ENCODE measurements around the gene TRIM66. TPM values are rescaled to one million over a fixed set of nuclear protein-coding genes. Genes with fewer than 3 reads are reported as not detected.

The TRIM66 gene
- polyA plus RNA-seq, 1 donor = 3.8 TPM

DNA sequence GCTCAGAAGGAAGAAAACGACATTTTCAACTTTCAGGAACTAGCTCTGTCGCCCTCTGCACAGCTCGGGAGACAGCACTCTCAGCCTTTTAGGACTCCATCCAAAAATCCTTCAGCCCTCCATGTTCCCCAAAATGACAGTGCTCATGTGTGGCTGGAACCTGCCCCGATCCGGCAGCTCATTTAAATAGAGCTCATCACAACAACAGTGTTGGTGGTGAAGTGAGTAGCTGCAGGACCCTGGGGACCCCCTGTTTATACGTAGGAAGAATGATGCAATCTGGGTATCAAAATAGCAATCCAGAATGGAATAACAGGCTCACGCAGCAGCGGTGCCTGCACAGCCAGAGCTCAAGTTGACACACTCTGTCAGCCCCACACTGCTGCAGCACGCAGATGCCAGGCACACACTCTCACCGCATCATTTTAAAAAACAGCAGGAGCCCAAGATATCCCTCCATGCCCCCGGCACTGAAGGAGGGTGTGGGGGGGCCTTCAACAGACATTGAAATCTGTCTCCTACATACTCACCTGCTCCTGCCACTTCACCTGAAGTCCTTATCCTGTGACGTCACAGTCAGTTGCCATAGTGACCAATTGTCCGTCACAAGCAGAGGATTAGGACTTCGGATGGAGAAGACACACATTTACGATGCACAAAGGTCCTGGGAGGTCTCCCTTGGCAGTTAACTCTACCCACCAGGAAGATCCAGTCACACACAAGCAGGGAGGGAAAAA lies 24.0 kb downstream of the TRIM66 start:
- DNase-seq (ENCODE audit: low read depth) = no peak

DNA sequence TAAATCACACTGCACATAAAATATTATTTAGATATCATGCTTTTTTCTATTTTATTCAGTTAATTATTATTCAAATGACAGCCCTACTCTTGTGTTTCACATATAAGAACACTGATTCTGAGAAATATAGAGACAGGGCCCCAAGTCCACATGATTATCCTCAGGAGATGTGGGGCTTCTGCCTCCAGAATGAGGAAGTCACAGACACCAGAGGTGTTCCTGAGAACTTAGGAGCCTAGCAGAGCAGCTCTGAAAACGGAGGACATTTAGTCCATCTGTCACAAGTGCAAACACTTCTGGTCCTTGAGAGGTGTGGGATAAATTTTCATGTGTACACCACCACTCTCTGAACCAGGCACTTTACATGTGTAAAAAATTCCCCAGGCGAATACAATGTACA lies 26.2 kb downstream of the TRIM66 start:
- DNase-seq (ENCODE audit: low read depth) = no peak

DNA sequence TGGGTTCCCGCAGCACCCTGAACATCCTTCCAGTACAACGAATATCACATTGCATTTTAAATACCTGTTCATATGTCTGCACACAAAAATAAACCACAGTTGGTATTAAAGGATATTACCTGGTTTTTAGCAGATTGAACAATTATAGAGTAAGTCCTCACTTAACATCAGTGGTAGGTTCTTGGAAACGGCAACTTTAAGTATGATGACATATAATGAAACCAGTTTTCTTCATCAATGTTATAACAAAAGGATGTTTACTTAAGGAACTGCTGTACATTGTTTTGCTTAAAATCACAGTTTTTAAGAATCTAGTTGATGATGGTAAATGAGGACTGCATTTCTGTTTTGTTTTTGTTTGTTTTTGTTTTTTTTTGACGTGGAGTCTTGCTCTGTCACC lies 28.0 kb downstream of the TRIM66 start:
- DNase-seq (ENCODE audit: low read depth) = no peak

DNA sequence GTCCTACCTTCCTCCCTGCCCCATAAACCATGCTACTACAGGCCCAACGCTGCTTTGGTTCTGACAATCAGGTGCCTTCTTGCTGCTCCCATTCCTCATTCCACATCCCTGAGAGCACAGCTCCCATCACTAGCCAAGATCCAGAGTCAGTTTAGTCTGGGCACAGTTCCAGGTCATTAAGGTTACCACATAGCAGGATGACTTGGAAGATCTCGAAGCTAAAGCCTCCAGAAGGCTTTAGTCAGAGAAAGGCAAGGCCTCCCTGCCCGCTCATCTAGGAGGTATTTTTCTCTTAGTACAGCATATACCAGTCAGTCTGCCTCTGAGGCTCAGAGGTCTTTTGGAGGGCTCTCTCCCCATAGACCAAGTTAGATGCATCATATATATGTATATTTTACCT lies 30.3 kb downstream of the TRIM66 start:
- DNase-seq (ENCODE audit: low read depth) = no peak

DNA sequence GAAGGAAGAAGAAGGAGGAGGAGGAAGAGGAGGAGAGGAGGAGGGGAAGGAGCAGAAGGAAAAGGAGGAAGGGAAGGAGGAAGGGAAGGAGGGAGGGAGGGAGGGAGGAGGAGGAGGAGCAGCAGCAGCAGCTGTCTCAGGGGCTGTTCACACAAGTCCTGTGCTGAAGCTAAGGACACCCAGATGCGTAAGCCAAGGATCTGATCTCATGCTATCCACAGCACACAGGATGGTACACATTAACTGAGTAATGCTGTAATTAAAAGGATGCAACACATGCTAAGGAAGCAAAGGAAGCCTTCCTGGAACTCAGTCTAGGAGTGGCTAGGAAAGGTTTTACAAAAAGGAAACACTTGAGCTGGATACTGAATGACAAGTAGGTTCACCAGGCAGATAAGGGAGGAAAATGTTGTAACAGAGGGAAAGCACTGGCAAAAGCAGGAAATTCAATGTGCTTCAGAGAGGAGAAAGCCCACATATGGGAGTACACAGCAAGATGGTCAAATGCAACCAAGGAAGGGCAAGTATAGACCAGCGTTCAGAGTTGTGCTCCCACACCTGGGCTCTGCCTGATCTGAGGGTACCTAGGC lies 32.0 kb downstream of the TRIM66 start:
- no peak for DNase-seq (ENCODE audit: low read depth)

DNA sequence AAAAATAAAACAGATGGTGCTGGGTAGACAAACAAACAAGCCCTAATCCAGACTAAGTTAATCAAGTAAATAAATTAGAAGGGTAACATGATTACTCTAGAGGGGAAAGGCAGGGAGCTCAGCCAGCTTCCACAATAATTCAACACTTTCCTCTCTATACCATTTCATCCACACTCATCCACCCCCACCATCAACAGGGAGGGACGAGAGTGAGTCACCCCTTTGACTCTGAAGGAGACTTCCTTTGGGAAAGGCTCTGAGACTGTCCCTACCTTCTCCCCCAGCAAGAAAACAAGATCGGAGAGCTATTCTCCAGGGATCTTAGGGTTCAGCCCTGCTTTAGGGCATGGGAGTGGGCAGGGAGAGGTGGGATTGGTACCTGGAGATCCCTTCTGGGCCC lies 33.1 kb downstream of the TRIM66 start:
- no peak for DNase-seq (ENCODE audit: low read depth)

DNA sequence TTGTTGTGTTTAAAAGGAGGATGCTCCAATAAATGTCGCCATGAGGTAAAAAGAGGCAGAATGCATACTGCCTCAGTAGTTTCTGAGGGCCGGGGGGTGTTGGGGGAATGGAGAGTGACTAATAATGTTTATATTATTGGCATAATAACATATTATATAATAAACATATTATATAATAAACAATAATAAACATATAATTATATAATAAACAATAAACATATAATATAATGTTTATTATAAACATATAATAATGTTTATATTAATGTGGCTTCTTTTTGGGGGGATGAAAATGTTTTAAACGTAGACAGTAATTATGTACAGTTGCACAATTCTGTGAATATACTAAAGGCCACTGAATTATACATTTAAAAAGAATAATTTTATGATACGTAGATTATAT lies 35.6 kb downstream of the TRIM66 start:
- no peak for DNase-seq (ENCODE audit: low read depth)

DNA sequence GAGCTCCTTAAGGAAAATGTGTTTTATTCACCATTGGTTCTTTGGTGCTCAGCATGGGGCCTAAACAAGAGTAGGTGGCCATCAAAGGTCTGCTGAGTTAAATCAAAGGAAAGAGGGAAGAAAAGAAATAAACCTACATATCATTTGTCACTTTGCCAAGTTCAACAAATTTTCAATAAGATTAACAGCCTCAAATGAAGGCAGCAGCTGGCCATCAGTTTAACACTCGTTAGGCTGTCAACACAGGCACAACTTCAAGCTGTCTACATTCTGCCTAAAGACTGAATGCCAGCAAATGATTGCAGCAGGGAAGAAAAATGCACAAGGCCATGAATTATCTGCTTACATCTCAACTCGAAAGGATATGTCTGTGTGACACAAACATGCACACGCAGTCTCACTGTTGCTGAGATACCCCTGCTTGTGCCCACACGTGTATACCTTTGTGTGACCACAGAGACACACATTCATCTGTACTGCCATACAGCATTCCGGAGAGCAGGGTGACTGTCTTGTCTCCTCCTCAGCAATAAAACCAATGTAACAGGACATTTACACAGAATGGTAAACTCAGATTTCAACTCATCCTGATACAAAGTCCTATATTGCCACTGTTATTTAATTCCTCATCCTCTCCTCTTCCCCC lies 40.1 kb downstream of the TRIM66 start:
- no peak for DNase-seq (ENCODE audit: low read depth)

DNA sequence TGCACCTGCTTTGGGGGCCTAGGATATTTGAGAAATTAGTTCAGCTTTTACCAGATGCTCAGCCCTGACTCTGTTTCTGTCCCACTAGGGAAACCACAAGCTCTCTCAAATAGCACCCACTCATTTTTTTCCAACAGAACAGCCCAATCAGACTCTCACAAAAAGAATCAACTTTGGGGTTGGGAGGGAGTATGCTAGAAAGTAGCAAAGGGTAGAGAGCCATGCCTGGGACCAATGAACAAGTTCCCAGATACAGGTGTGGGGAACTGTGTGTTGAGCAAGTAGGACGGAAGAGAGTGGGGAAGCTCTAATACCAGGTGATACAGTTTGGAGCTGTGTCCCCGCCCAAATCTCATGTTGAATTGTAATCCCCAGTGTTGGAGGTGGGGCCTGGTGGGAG lies 41.1 kb downstream of the TRIM66 start:
- DNase-seq (ENCODE audit: low read depth) = no peak

DNA sequence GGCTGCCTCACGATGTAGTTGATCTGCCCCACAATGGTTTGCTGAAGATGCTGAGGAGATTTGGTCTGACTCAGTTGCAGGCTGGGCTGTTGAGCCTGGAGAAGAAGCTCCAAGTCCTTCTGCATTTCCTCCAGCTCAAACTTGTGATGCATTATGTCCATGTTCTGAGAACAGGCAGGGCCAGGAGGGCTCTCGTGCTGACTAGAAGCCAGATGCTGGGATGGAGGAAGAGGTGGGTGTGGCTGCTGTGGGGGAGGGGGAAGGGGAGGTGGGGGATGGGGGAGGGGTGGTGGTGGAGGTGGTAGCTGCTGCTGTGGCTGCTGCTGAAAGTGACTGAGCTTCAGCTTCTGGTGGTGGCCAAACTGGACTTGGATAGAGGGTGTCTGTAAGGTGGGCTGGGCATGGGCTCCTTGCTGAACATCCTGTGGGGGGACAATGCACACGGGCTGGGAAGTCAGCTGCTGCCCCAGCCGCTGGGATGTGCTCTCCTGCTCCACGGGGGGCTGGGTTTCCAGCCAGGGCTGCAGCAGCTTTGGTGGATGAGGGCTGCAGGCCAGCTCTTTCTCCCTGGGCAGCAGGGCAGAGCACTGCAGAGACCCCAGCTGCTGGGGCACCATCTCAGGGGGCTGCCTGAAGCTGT lies 42.1 kb downstream of the TRIM66 start:
- no peak for DNase-seq (ENCODE audit: low read depth)

DNA sequence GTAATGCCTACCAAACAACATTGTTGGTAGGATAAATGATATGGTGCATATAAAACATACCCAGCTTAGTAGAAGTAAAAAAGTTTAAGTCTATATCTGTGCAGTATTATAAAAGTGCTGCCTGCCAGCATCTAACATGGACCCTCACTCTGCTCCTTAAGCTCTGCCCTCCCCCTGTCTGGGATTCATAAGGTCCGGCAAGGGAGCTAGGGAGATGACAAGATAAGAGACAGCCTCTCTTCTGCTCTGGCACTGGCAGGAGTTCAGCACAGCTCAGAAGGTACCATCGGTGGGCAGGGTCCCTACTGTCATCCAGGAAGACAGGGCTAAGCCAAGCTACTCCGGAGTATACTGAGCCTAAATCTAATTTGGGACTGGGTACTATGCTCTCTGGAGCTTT lies 42.8 kb downstream of the TRIM66 start:
- no peak for DNase-seq (ENCODE audit: low read depth)

DNA sequence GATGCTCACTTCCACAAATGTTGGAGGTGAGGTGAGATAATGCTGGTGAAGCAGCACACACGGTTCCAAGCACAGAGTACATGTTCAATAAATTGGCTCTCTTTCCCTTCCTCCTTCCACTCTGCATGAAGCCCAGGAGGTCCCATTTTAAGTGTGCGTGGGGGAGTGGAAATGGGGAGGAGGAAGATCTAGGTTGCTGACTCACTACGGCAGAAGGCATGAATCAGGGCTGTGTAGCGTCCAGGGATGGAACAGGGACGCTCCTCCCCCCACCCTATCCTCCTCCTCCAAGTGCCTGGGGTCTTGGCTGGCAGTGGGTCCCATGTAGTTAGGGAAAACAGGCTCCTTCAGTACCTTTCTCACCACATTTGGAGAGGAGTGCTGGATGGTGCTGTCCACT lies 44.2 kb downstream of the TRIM66 start:
- DNase-seq (ENCODE audit: low read depth) = no peak

DNA sequence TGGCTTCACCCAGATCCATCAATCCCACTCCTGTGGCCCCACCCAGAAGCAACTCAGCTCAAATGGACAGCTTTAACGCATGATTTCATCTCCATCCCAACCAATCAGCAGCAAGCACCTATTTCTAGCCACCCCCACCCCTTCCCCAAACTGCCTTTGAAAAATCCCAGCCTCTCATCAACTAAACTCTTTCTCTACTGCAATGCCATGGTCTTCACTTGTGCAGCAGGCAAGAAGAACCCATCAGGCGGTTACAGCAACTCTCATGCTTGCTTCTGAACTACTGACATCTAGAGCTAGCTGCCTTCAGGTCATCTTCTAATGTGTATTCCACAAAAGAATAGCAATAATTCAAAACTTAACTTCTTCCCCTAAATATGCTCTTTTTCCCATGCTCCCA lies 46.3 kb downstream of the TRIM66 start:
- no peak for DNase-seq (ENCODE audit: low read depth)

DNA sequence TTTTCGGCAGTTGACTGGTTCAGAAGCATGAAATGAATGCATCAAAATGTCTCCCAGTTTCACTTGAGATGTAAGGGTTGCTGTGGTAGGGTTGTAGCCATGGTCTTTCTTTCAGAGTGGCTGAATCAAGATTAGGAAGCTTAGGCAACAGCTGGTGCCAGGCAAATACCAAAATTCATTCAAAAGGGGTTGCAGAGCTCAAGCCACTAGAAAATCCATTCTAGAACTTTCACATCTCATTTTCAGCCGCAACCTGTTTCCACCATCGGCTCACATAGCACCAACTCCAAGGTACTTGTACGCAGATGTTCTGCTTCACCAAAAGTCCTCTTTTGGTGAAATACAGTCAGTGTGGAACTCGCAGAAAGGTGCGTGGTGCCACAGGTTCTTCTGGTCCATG lies 48.0 kb downstream of the TRIM66 start:
- no peak for DNase-seq (ENCODE audit: low read depth)

DNA sequence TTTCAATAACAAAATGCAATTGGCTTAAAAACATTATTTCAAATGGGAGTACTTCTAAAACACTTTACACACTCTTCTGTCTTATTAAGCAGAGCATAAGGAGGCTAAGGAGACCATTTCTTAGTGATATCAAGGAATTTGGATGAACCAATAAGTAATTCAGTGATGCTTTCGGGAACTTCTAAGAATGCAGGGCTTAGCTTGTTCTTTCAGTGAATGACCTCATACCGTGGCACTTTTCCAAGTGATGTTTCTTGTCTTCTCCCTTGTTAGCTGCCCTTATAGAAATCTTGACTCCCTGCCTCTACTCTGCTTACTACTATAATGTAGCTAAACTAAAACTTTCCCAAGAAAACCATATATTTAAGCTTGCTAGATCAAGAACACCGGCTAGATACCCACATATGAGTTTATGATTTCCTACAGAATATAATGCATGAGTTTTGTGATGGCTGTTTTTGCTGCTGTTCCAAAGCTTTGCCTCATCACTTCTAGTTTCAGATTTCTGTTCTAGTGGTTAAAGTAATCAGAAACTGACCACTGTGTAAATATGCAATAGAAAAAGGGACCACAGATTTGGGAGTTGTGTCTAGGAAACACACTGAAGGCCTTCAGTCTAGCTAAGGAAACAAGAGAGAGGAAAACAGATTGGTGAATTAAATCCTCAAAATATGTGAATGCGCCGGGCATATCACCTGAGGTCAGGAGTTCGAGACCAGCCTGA lies 50.9 kb downstream of the TRIM66 start:
- DNase-seq (ENCODE audit: low read depth) = peak; percentile 56

DNA sequence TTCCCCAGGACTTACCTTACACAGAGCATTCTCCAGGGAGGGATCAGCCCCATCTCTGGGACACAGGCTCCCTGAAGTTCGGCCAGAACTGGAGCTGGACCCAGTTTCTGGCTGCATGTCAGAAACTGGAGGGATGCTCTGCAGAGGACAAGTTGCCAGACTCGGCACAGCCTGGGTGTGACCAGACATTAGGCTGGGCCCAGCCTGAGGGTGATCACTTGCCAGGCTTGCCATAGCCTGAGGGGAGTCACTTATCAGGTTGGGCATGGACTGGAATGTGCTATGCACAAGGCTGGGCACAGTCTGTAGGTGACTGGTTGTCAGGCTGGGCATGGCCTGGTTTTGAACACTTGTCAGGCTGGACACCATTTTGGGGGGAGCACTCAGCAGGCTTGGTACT lies 57.8 kb downstream of the TRIM66 start:
- no peak for DNase-seq (ENCODE audit: low read depth)

DNA sequence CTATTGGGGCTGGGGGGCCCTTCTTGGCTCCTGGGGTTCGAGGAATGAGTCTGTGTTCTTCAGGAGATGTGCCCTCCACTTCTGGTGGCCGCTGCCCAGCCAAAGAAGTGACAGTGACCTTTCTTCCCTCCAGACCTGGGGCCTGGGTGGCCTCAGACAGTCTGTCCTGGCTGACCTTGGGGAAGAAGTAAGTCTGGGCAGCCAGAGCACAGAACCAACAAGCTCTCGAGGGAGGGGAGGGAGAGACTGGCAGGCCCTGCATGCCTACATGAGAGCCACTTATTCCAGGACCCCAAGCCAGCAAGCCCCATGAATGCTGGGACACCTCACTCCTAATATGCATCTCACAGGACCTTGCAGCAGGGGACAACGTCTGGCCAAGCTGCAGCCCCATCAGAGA lies 61.3 kb downstream of the TRIM66 start:
- no peak for DNase-seq (ENCODE audit: low read depth)

DNA sequence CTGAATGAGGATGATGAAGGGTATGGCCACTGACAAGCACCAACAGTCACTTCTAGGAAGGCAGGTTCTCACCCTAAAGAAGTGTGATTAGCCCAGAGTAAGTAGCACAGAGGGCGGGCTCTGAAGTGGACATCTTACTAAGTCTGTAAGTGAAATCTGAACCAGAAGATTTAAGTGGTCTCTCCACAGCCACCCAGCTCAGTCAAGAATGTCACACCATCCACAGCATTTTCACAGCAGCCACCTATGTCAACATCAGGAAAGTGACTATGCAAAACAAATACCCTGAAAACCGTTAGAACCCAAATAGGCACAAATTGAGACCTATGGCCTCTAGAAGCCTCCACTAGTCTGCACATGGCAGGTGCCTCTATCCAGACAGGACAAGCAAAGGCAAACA lies 65.4 kb downstream of the TRIM66 start:
- no peak for DNase-seq (ENCODE audit: low read depth)

DNA sequence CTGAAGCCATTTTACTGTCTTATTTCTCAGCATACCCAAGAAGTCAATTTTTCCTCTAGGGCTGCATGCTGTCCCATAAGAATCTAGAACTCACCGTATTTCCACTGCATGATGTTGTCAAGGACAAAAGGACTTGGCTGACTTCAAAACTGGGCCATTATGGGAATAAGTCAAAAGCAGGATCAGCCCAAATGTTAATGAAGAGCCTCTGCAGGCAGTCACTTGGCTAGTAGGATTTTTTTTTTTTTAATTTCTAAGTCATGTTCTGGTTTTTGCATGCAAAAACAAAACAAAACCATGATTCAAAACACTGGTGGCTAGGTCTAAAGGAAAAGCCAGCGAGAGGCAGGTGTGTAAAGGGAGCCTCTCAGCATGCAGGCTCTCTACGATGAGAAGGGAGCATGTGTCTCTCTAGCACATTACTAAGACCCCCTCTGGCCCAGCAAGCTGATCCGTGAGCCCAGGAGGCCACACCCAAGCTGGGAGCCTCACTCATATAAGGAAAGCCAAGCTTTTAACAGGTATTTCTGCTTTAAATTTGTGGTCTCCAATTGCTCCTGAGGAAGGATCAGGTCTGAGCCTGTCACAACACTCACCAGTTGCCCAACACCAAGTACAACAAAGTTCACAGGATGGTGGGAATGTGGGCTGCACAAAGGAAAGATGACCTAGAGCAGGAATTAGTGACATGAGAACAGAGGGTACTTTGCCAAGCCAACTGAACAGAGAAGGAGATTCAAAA lies 67.0 kb downstream of the TRIM66 start:
- DNase-seq (ENCODE audit: low read depth) = no peak

DNA sequence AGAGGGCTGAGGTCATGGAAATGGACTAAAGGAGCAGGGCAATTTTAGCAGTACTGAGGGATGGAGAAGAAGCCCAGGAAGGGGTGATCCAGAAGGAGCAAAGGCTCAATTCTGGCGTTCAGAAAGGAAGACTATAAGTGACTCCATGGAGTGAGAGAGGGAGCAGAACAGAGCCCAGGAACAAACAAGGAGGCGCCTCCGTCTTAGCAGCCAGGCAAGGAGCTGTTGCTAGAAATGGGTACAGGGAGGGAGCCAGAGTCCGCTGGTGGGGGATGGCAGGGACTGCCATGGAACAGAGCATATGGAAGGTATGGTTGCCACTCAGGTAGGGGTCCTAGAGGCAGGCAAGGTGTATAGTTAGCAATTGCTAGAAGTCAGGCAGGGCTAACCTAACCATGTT lies 68.0 kb downstream of the TRIM66 start:
- DNase-seq (ENCODE audit: low read depth) = no peak

DNA sequence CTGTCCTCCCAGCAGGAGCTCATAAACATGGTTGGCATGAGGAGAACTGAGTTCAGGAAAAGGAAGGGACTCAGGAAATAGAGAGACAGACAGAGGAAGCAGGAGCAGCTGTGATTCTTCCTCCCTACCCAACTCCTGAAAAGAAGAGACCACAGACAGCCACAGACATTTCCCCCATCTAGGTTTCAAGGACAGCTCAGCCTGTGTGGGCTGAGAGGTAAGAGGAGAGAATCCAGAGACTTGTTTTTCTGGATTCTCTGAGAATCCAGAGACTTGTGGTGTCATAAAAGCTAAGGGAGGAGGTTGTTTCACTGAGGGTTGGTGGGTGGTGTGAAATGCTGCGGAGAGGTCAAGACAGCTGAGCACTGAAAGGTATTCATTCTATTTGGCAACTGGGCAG lies 69.4 kb downstream of the TRIM66 start:
- DNase-seq (ENCODE audit: low read depth) = no peak

DNA sequence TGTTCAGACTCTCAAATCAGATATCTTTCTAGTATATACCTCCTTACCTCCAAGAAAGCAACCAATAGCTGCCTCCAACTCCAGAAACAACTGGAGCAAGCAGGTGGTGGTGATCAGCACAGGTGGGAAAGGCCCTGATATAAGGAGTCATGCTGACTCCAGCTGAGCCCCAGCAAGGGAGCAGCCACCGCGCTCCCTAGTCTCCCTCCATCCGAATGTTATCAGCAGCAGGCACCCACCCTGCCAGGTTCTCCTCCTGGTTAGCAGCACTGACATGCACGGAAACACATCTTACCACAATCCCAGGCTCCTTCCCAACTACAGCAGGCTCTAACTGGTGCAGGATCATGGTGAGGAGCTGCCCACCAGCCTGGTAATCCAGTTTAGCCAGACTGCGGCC lies 69.9 kb downstream of the TRIM66 start:
- no peak for DNase-seq (ENCODE audit: low read depth)

Data from forelimb muscle (tissue), 1 donor.